AG04450 (cell line): ENCODE data around the gene FAM20C. TPM values are rescaled to one million over a fixed set of nuclear protein-coding genes. Genes with fewer than 3 reads are reported as not detected.

Source experiments
- CTCF ChIA-PET: fragments of 300-600, 350-600 bp; formaldehyde crosslinking; extraction: SDS; loops from one replicate; lab custom pipeline; 2022; ENCODE audit warnings: antibody characterized with exemption, inconsistent platforms; lab: Charles Lee
- POLR2A ChIA-PET: fragments of 350-600 bp; formaldehyde crosslinking; extraction: SDS; loops from one replicate; lab custom pipeline; 2021; ENCODE audit warnings: antibody characterized with exemption, inconsistent platforms; lab: Yijun Ruan, JAX
- DNase-seq: peaks from one replicate; pipeline ENCODE4 v3.0.0-alpha.2; 2011; ENCODE audit warnings: low read depth, low spot score
- H3K27ac ChIP-seq: one replicate; pipeline ENCODE4 v1.5.1; 2012; ENCODE audit warnings: low read depth, low read length, control low read depth
- H3K27me3 ChIP-seq: one replicate; pipeline ENCODE4 v1.6.0; 2012; ENCODE audit warnings: low read length; ENCODE audit not compliant: control insufficient read depth, insufficient read depth
- H3K4me3 ChIP-seq: 2 replicates; pipeline ENCODE4 v1.5.1; 2011; ENCODE audit warnings: mild to moderate bottlenecking, low read depth, low read length, control low read depth
- H3K9me3 ChIP-seq: 2 replicates; pipeline ENCODE4 v1.5.1; 2012; ENCODE audit warnings: low read length; ENCODE audit not compliant: control insufficient read depth, insufficient read depth
- CTCF ChIP-seq: IDR thresholded peaks from 2 replicates; pipeline ENCODE4 v1.5.1; 2011; ENCODE audit warnings: low read depth, low read length, control low read depth, inconsistent platforms
- polyA plus RNA-seq: library from polyadenylated mRNA; depleted of rRNA; stranded (reverse); fragments of >200 nt; gene quantifications from 2 replicates; pipeline ENCODE4 v1.2.3, GENCODE V29; 2011

The FAM20C gene
- polyA plus RNA-seq, 1 experiment = 34.5 TPM

GRCh38 chr7:265998-266850 lies 73.9 kb downstream of the FAM20C start:
- no peak overlapping the region for H3K4me3 ChIP-seq
- no peak overlapping the region for H3K27ac ChIP-seq
- H3K9me3 ChIP-seq = peaks cover 77% of the 10 kb centered on the region
- ChIA-PET POLR2A (no interaction called here), CTCF (interaction anchor here (0.7 kb wide), 1 partner anchor 12 kb away, joined by 3 read pairs; no protein-coding TSS in a partner anchor)
- no peak for DNase-seq
- no peaks in the 10 kb centered on the region for H3K27me3 ChIP-seq
- no peak for TF ChIP-seq CTCF

- Histone ChIP-seq H3K27ac (no peak overlapping the region), H3K4me3 (no peak overlapping the region), H3K27me3 (no peaks in the 10 kb centered on the region), H3K9me3 (peaks cover 74% of the 10 kb centered on the region)
- no peak for TF ChIP-seq CTCF
- ChIA-PET POLR2A (interaction anchor here (0.5 to 0.6 kb wide), 2 partner anchors 20 to 26 kb away, joined by 4 to 5 read pairs; no protein-coding TSS in a partner anchor), CTCF (interaction anchor here (0.7 kb wide), 1 partner anchor 13 kb away, joined by 3 read pairs; no protein-coding TSS in a partner anchor)
- no peak for DNase-seq
These were observed 74.8 kb downstream of the FAM20C start for GRCh38 chr7:266851-267840.

- POLR2A ChIA-PET = no interaction called here
- Histone ChIP-seq H3K27ac (no peak overlapping the region), H3K4me3 (no peak overlapping the region), H3K9me3 (peaks cover 65% of the 10 kb centered on the region), H3K27me3 (no peaks in the 10 kb centered on the region)
- no peak for DNase-seq
- no peak for TF ChIP-seq CTCF
- CTCF ChIA-PET = no interaction called here
These were observed 76.6 kb downstream of the FAM20C start for GRCh38 chr7:268991-269390.

GRCh38 chr7:269721-270120 lies 77.3 kb downstream of the FAM20C start:
- H3K9me3 ChIP-seq = peaks cover 57% of the 10 kb centered on the region
- H3K4me3 ChIP-seq = no peak overlapping the region
- no peak overlapping the region for H3K27ac ChIP-seq
- no peak for DNase-seq
- CTCF ChIA-PET = no interaction called here
- POLR2A ChIA-PET = no interaction called here
- no peak for TF ChIP-seq CTCF
- no peaks in the 10 kb centered on the region for H3K27me3 ChIP-seq
